Mesothelial cell of epicardium (in vitro differentiated cells): Measurements from ENCODE around the gene MLKL. TPM values are rescaled to one million over a fixed set of nuclear protein-coding genes. Genes with fewer than 3 reads are reported as not detected.

Source experiments
- DNase-seq, 2 experiments: peaks; one replicate each; pipeline ENCODE4 v3.0.0; 2021; ENCODE audit warnings: low spot score in 2 of 2; ENCODE audit not compliant: unreplicated experiment in 2 of 2
- H3K27ac Mint-ChIP-seq: 2 replicates; pipeline ENCODE4 v1.8.0; 2021; ENCODE audit warnings: mixed read lengths
- H3K27me3 Mint-ChIP-seq: 2 replicates; pipeline ENCODE4 v1.8.0; 2021; ENCODE audit warnings: low read depth, mixed read lengths
- H3K36me3 Mint-ChIP-seq: 2 replicates; pipeline ENCODE4 v1.8.0; 2021; ENCODE audit warnings: mixed read lengths
- H3K4me1 Mint-ChIP-seq: 2 replicates; pipeline ENCODE4 v1.8.0; 2021; ENCODE audit warnings: mixed read lengths
- H3K4me3 Mint-ChIP-seq: 2 replicates; pipeline ENCODE4 v1.8.0; 2021; ENCODE audit warnings: mild to moderate bottlenecking, moderate library complexity, mixed read lengths
- H3K9me3 Mint-ChIP-seq: 2 replicates; pipeline ENCODE4 v1.8.0; 2021; ENCODE audit warnings: mixed read lengths
- total RNA-seq: library from RNA; stranded (reverse); gene quantifications from 3 replicates; pipeline ENCODE4 v1.2.1, GENCODE V29; 2021
- TF ChIP-seq, protein P1 (sequence below): fragments of 200-600 bp; sonication (generic); IDR thresholded peaks from one replicate; pipeline ENCODE4 v1.5.0; 2021; ENCODE audit warnings: antibody characterized with exemption; ENCODE audit not compliant: unreplicated experiment

The MLKL gene
- total RNA-seq, 1 donor from 2014 or later = not detected

DNA sequence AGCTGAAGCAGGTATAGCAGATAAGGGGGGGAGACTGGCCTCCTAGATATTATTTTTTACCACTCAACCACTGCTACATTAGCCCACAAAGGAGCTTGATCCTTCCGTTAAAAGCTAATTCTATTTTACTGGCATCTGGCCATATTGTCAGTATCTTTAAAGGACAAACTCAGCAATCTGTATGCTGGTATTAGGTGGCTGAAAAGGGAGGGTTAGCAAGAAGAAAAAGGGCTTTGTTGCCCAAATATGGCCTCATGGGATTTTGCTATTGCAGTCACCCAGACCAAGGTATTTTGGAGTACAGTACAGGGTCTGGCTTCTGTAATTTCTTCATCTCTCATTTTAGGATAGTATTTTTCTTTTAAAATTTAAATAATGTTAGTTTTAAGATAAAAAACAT lies 48.4 kb downstream of the MLKL start:
- H3K27ac Mint-ChIP-seq = no peak overlapping the region
- no peak overlapping the region for H3K4me3 Mint-ChIP-seq
- peaks cover 8% of the 10 kb centered on the region for H3K4me1 Mint-ChIP-seq
- no peak for DNase-seq
- H3K36me3 Mint-ChIP-seq = peaks cover 16% of the 10 kb centered on the region
- TF ChIP-seq, protein P1, sequence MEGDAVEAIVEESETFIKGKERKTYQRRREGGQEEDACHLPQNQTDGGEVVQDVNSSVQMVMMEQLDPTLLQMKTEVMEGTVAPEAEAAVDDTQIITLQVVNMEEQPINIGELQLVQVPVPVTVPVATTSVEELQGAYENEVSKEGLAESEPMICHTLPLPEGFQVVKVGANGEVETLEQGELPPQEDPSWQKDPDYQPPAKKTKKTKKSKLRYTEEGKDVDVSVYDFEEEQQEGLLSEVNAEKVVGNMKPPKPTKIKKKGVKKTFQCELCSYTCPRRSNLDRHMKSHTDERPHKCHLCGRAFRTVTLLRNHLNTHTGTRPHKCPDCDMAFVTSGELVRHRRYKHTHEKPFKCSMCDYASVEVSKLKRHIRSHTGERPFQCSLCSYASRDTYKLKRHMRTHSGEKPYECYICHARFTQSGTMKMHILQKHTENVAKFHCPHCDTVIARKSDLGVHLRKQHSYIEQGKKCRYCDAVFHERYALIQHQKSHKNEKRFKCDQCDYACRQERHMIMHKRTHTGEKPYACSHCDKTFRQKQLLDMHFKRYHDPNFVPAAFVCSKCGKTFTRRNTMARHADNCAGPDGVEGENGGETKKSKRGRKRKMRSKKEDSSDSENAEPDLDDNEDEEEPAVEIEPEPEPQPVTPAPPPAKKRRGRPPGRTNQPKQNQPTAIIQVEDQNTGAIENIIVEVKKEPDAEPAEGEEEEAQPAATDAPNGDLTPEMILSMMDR = no peak
- no peaks in the 10 kb centered on the region for H3K9me3 Mint-ChIP-seq
- H3K27me3 Mint-ChIP-seq = no peaks in the 10 kb centered on the region

DNA sequence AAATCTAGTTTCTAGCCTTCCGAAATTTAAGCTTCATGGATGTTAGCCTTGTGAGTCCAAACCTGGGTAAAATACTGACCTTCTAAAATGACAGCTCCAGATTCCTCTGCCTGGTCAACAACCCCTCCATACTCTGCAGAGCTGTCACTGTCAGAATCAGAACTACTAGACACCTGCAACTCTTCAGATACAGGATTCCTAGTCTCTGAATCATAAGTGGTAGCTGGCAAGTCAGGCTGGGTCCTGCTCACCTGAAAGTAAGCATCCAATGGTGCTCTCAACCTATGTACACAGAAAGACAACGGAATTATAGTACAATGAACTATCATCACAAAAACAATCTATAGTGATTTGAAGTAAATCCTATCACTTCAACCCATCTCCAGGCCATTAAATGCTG lies 48.8 kb downstream of the MLKL start:
- no peak for DNase-seq
- Mint-ChIP-seq H3K27me3 (no peaks in the 10 kb centered on the region), H3K4me1 (peaks cover 9% of the 10 kb centered on the region), H3K27ac (no peak overlapping the region), H3K9me3 (no peaks in the 10 kb centered on the region), H3K4me3 (no peak overlapping the region), H3K36me3 (peaks cover 14% of the 10 kb centered on the region)
- TF ChIP-seq, protein P1 = no peak

DNA sequence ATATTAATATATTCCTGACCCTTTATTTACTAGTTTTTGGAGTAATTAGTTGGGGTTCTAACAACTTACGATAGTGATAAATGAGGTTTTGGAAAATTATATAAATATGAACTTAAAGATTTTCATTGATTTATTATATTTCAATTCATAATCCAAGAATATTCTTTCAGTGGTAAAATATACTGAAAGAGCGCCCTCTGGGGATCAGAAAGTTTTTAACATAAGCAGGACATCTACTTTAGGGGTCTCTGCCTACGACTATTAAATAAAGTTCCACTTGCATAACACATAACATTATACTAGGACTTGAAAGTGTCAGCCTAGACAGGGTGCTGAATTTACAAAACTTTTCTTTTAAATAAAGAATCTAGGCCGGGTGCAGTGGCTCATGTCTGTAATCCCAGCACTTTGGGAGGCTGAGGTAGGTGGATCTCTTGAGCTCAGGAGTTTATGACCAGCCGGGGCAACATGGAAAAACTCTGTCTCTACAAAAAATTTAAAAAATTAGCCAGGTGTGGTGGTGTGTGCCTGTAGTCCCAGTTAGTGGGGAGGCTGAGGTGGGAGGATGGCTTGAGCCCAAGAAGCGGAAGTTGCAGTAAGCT lies 49.6 kb downstream of the MLKL start:
- Mint-ChIP-seq H3K27ac (no peak overlapping the region), H3K36me3 (peaks cover 12% of the 10 kb centered on the region)
- TF ChIP-seq, protein P1 = peak; percentile 63

DNA sequence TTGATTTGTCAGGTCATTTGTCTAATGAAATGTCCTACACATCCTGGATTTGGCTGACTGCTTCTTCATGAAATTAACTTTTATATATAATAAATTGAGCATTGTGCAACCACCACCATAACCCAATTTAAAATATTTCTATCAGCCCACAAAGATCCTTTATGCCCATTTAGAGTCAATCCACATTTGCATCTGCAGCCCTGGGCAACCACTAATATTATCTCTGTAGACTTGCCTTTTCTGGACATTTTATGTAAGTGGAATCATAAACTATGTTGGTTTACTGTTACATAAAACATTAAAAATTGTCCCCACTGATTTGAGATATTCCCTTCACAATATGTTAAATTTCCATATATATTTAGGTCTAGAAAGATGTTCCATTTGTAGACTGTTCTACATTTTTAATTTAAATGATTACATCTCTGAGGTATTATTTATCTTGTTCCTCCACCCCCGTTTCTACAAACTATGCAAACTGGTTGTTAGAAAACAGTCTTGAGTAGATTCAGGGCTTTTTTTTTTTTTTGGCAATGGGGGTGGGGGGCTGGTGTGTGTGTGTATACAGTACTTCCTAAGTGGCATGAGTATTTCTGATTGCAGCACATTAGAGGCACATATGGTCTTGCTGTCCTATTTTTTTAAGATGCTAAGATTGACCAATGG lies 50.7 kb downstream of the MLKL start:
- Mint-ChIP-seq H3K4me1 (peaks cover 9% of the 10 kb centered on the region), H3K4me3 (no peak overlapping the region), H3K27ac (no peak overlapping the region), H3K27me3 (no peaks in the 10 kb centered on the region), H3K36me3 (peaks cover 9% of the 10 kb centered on the region), H3K9me3 (no peaks in the 10 kb centered on the region)
- TF ChIP-seq, protein P1 = no peak
- no peak for DNase-seq

More for the DNA sequence above, 49.6 kb downstream of the MLKL start:
- Mint-ChIP-seq H3K4me3 (no peak overlapping the region), H3K4me1 (peaks cover 9% of the 10 kb centered on the region), H3K9me3 (no peaks in the 10 kb centered on the region), H3K27me3 (no peaks in the 10 kb centered on the region)
- no peak for DNase-seq

DNA sequence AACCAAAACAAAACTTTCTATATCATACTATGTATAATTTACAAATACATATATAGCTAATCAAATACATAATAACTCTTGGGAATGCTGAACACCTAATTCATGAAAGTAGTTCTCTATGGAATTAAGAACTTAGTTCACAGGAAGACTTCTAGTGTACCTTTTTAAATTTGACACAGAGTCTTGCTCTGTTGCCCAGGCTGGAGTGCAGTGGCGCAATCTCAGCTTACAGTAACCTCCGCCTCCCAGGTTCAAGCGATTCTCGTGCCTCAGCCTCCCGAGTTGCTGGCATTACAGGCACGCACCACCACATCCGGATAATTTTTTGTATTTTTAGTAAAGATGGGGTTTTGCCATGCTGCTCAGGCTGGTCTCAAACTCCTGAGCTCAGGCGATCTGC lies 58.7 kb downstream of the MLKL start:
- Mint-ChIP-seq H3K36me3 (peaks cover 16% of the 10 kb centered on the region), H3K4me3 (no peak overlapping the region), H3K27me3 (no peaks in the 10 kb centered on the region), H3K4me1 (peaks cover under 1% of the 10 kb centered on the region), H3K9me3 (no peaks in the 10 kb centered on the region), H3K27ac (no peak overlapping the region)
- no peak for DNase-seq
- TF ChIP-seq, protein P1 = no peak
